ENCODE results near the gene FMN2. TPM values are rescaled to one million over a fixed set of nuclear protein-coding genes. Genes with fewer than 3 reads are reported as not detected.
A peak's percentile ranks its signal among the peaks of the same experiment; 100 is the strongest.

FMN2 gene
- total RNA-seq, 1 donor from 2014 or later, result 0.52 TPM

- intact Hi-C loops (cut with DNase I), result no loop called here
- Histone ChIP-seq H3K27me3 (no peaks in the 10 kb centered on the region), H3K9me3 (no peaks in the 10 kb centered on the region), H3K36me3 (no peaks in the 10 kb centered on the region), H3K27ac (no peak overlapping the region), H3K4me3 (no peak overlapping the region), H3K4me1 (no peaks in the 10 kb centered on the region)
- ATAC-seq (no peak), DNase-seq (no peak)
- TF ChIP-seq, protein P1, sequence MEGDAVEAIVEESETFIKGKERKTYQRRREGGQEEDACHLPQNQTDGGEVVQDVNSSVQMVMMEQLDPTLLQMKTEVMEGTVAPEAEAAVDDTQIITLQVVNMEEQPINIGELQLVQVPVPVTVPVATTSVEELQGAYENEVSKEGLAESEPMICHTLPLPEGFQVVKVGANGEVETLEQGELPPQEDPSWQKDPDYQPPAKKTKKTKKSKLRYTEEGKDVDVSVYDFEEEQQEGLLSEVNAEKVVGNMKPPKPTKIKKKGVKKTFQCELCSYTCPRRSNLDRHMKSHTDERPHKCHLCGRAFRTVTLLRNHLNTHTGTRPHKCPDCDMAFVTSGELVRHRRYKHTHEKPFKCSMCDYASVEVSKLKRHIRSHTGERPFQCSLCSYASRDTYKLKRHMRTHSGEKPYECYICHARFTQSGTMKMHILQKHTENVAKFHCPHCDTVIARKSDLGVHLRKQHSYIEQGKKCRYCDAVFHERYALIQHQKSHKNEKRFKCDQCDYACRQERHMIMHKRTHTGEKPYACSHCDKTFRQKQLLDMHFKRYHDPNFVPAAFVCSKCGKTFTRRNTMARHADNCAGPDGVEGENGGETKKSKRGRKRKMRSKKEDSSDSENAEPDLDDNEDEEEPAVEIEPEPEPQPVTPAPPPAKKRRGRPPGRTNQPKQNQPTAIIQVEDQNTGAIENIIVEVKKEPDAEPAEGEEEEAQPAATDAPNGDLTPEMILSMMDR (IDR thresholded peaks at IDR 0.05), result no peak
These were observed 53.4 kb downstream of the FMN2 start for GRCh38 chr1:240145120-240145519.

DNA sequence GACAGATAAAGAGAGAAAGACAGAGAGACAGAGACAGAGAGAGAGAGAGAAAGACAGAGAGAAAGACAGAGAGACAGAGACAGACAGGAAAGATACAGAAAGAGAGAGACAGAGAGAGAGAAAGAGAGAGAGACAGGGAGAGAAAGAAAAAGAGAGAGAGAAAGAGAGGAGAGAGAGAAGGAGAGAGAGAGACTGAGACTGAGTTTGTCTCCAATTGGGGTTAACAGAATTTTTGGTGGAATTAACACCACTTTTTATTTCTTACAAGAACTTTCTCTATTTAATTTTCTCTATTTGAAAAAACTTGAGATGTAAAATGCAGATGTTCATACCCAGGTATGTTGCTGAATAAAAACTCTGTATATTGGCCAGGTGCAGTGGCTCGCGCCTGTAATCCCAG lies 56.6 kb downstream of the FMN2 start:
- TF ChIP-seq, protein P1 (IDR thresholded peaks at IDR 0.05), result no peak
- intact Hi-C loops (cut with DNase I), result no loop called here

DNA sequence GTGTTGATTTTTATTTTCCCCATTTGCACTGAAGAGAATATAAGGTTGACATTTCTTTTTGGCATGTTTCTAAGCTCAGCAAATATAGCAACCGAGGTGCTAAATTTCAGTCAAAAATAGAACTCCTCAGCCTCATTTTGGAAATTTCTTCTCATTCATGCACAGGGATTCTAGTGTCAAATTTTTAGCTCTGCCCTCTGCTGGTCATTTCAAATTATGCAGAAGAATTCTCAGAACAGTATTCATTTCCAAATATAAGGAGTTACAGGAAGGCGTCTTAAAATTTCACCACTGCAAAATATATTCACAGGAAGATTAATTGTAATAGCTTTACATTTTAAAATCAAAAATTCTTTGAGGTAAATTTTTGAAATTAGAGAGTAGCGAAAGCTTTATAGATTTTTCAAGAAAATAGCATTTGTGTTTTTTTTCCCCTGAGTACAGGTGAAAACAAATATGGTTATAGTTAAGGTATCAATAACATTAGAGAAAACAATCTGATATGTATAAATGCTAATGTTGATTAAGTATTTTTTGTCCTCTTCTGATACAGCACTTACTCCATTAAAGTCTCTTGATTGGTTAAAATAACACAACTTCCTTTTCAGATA lies 57.9 kb downstream of the FMN2 start:
- intact Hi-C loops (cut with DNase I), result no loop called here
- H3K36me3 ChIP-seq, result no peaks in the 10 kb centered on the region
- ATAC-seq (peak; percentile 36), DNase-seq (no peak)
- no peaks in the 10 kb centered on the region for H3K4me1 ChIP-seq
- TF ChIP-seq, protein P1 (IDR thresholded peaks at IDR 0.05), result peak; percentile 64
- H3K4me3 ChIP-seq, result no peak overlapping the region
- H3K27ac ChIP-seq, result no peak overlapping the region
- H3K27me3 ChIP-seq, result no peaks in the 10 kb centered on the region
- H3K9me3 ChIP-seq, result no peaks in the 10 kb centered on the region

More for the DNA sequence above, 56.6 kb downstream of the FMN2 start:
- no peaks in the 10 kb centered on the region for H3K27me3 ChIP-seq
- no peaks in the 10 kb centered on the region for H3K36me3 ChIP-seq
- ATAC-seq (no peak), DNase-seq (no peak)
- no peaks in the 10 kb centered on the region for H3K9me3 ChIP-seq
- no peaks in the 10 kb centered on the region for H3K4me1 ChIP-seq
- H3K27ac ChIP-seq, result no peak overlapping the region
- no peak overlapping the region for H3K4me3 ChIP-seq

DNA sequence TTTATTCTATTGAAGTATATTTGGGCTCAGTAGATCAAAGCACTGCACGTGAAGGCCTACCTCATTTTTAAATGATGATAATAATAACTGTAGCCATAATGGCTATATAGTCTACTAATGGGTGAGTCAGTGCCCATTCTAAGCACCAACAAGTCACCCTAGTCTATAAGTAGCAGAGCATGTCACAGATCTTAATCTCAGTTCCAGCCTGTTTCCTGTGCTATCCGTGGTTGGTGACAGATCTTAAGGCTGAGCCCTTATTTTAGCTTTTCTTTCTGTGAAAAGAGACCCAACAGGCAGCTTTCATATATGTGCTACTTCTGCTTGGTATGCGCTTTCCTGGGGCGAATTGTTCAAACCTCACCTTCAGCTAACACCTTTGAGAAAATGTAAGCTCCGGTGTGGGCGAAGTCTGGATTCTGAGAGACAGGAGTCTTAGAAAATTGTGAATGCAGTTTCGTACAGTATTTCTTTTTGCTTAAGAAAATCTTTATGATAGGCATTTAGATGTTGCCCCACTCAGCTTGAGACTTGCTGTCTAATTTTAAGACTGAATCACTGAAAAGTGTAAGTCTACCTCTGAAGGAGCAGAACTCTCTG lies 59.6 kb downstream of the FMN2 start:
- ATAC-seq (no peak), DNase-seq (no peak)
- Histone ChIP-seq H3K4me3 (no peak overlapping the region), H3K4me1 (no peaks in the 10 kb centered on the region), H3K36me3 (no peaks in the 10 kb centered on the region), H3K27ac (no peak overlapping the region), H3K9me3 (no peaks in the 10 kb centered on the region), H3K27me3 (no peaks in the 10 kb centered on the region)
- intact Hi-C loops (cut with DNase I), result no loop called here
- TF ChIP-seq, protein P1 (IDR thresholded peaks at IDR 0.05), result no peak

DNA sequence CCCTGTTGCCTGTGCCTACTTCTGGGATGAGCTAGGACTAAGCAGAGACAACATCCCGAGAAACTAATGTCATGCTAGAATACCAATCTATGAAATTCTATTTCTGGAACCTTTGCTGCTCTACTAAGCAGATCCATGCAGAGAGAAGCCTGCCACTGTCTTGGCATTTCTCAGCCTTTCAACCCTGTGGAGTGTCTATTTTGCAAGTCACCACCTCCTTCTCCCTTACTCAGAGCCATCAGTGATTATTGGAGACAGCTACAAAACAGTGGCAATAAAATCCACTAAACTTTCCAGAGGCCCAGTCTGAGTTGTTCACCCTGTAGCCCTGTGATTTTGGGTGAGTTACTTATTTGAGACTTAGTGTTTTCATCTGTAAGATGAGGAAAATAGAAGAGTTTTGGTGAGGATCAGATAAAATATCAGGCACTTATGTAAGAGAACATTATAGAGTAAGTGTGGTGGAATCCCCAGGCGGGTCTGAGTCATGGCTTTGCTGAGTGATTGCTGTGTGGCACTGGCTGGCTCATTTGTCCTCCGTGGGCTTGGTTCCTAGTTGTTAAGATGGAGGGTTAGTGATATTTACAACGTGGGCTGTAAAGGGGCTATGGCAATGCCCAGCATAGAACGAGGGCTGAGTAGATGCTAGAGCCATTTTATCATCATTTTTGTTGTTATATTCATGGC lies 61.1 kb downstream of the FMN2 start:
- Histone ChIP-seq H3K27ac (no peak overlapping the region), H3K9me3 (no peaks in the 10 kb centered on the region), H3K27me3 (no peaks in the 10 kb centered on the region), H3K36me3 (no peaks in the 10 kb centered on the region), H3K4me3 (no peak overlapping the region), H3K4me1 (no peaks in the 10 kb centered on the region)
- TF ChIP-seq, protein P1 (IDR thresholded peaks at IDR 0.05), result no peak
- DNase-seq (no peak), ATAC-seq (no peak)
- intact Hi-C loops (cut with DNase I), result no loop called here
